Measurements from ENCODE around the gene KISS1R.

The KISS1R gene

DNA sequence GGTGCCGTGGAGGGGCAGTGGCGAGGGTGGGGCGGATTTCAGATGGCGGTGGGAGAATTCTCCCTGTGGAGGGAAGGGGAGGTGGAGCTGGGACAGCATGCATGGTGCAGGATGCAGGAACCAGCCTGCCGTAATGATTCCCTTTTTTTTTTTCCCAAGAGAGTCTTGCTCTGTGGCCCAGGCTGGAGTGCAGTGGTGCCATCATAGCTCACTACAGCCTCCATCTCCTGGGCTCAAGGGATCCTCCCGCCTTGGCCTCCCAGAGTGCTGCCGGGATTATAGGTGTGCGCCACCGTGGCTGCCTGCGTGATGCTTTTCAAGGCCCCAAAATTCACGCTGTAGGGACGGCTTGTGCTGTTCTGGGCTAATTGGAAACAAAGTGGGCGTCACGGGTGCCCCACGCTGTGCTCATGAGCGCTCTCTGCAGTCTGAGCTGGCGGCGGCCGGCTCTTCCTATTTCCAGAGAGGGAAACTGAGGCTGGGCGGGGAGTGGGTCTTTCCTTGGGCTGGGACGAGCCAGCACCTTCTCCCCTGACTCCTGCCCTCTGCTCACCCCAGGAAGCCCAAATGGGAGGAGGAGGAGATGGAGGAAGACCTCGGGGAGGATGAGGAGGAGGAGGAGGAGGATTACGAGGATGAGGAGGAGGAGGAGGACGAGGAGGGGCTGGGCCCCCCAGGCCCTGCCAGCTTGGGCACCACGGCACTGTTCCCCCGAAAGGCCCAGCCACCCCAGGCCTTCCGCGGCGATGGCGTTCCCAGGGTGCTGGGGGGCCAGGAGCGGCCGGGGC, 14.9 kb downstream of the KISS1R start:
- Histone ChIP-seq H3K9me2 (replicated peaks; ENCODE audit: low read depth, low read length) (no peaks in the 10 kb centered on the region), H3K36me3 (ENCODE audit: insufficient read depth, low read length) (peaks cover 4% of the 10 kb centered on the region; the same call in 1 of the 2 replicates), H3K79me2 (ENCODE audit: insufficient read depth, low read length) (peaks cover 37% of the 10 kb centered on the region), H3K9ac (ENCODE audit: low read depth, low read length, poor library complexity, severe bottlenecking) (no peak overlapping the region), H3F3A (ENCODE audit: low read depth) (no peaks in the 10 kb centered on the region), H3K4me1 (ENCODE audit: insufficient read depth, low read length, poor library complexity, severe bottlenecking) (no peaks in the 10 kb centered on the region), H3K27me3 (ENCODE audit: insufficient read depth, low read length, poor library complexity, severe bottlenecking) (no peaks in the 10 kb centered on the region), H2AFZ (ENCODE audit: low read length) (no peak overlapping the region), H3K9me3 (ENCODE audit: insufficient read depth, low read depth, low read length) (no peaks in the 10 kb centered on the region), H3K4me3 (ENCODE audit: low read length, poor library complexity, severe bottlenecking) (no peak overlapping the region), H4K20me1 (ENCODE audit: insufficient read depth, low read length, poor library complexity, severe bottlenecking) (peaks cover 17% of the 10 kb centered on the region), H3K4me2 (ENCODE audit: low read depth, low read length, poor library complexity, severe bottlenecking) (no peak overlapping the region)
- TF ChIP-seq CTCF (conservative IDR thresholded peaks at IDR 0.05; ENCODE audit: low read length) (no peak), EZH2phosphoT487 (IDR thresholded peaks at IDR 0.05; ENCODE audit: borderline replicate concordance) (no peak)

- Histone ChIP-seq H3K9me3 (ENCODE audit: insufficient read depth, low read depth, low read length) (no peaks in the 10 kb centered on the region), H4K20me1 (ENCODE audit: insufficient read depth, low read length, poor library complexity, severe bottlenecking) (peaks cover 21% of the 10 kb centered on the region), H3K9ac (ENCODE audit: low read depth, low read length, poor library complexity, severe bottlenecking) (no peak overlapping the region), H3K4me2 (ENCODE audit: low read depth, low read length, poor library complexity, severe bottlenecking) (no peak overlapping the region), H3K79me2 (ENCODE audit: insufficient read depth, low read length) (peaks cover 29% of the 10 kb centered on the region; the same call in 1 of the 2 replicates), H3K4me1 (ENCODE audit: insufficient read depth, low read length, poor library complexity, severe bottlenecking) (no peaks in the 10 kb centered on the region), H3K4me3 (ENCODE audit: low read length, poor library complexity, severe bottlenecking) (no peak overlapping the region), H2AFZ (ENCODE audit: low read length) (no peak overlapping the region), H3F3A (ENCODE audit: low read depth) (no peaks in the 10 kb centered on the region), H3K36me3 (ENCODE audit: insufficient read depth, low read length) (peaks cover 4% of the 10 kb centered on the region; the same call in 1 of the 2 replicates), H3K27me3 (ENCODE audit: insufficient read depth, low read length, poor library complexity, severe bottlenecking) (no peaks in the 10 kb centered on the region), H3K9me2 (replicated peaks; ENCODE audit: low read depth, low read length) (no peaks in the 10 kb centered on the region)
- TF ChIP-seq EZH2phosphoT487 (IDR thresholded peaks at IDR 0.05; ENCODE audit: borderline replicate concordance) (no peak), CTCF (conservative IDR thresholded peaks at IDR 0.05; ENCODE audit: low read length) (no peak)
Observed at GRCh38 chr19:932648-933552, 15.8 kb downstream of the KISS1R start.

GRCh38 chr19:933553-933882, 16.4 kb downstream of the KISS1R start:
- no peaks in the 10 kb centered on the region for H3K27me3 ChIP-seq (ENCODE audit: insufficient read depth, low read length, poor library complexity, severe bottlenecking)
- peaks cover 4% of the 10 kb centered on the region; the same call in 1 of the 2 replicates for H3K36me3 ChIP-seq (ENCODE audit: insufficient read depth, low read length)
- H3K9me2 ChIP-seq (replicated peaks; ENCODE audit: low read depth, low read length): no peaks in the 10 kb centered on the region
- H3F3A ChIP-seq (ENCODE audit: low read depth): no peaks in the 10 kb centered on the region
- H3K79me2 ChIP-seq (ENCODE audit: insufficient read depth, low read length): peaks cover 27% of the 10 kb centered on the region; the same call in 1 of the 2 replicates
- TF ChIP-seq CTCF (conservative IDR thresholded peaks at IDR 0.05; ENCODE audit: low read length): no peak
- no peak for TF ChIP-seq EZH2phosphoT487 (IDR thresholded peaks at IDR 0.05; ENCODE audit: borderline replicate concordance)
- H2AFZ ChIP-seq (ENCODE audit: low read length): no peak overlapping the region
- H4K20me1 ChIP-seq (ENCODE audit: insufficient read depth, low read length, poor library complexity, severe bottlenecking): peaks cover 19% of the 10 kb centered on the region
- H3K4me1 ChIP-seq (ENCODE audit: insufficient read depth, low read length, poor library complexity, severe bottlenecking): no peaks in the 10 kb centered on the region
- H3K9me3 ChIP-seq (ENCODE audit: insufficient read depth, low read depth, low read length): no peaks in the 10 kb centered on the region
- no peak overlapping the region for H3K4me3 ChIP-seq (ENCODE audit: low read length, poor library complexity, severe bottlenecking)
- no peak overlapping the region for H3K9ac ChIP-seq (ENCODE audit: low read depth, low read length, poor library complexity, severe bottlenecking)
- no peak overlapping the region for H3K4me2 ChIP-seq (ENCODE audit: low read depth, low read length, poor library complexity, severe bottlenecking)
